Glutamatergic neuron (in vitro differentiated cells): Measurements from ENCODE around the gene RNF121. TPM values are rescaled to one million over a fixed set of nuclear protein-coding genes. Genes with fewer than 3 reads are reported as not detected.

ENCODE experiments used
- DNase-seq: peaks from one replicate; pipeline ENCODE4 v3.0.0; 2022
- H3K27ac Mint-ChIP-seq: one replicate; pipeline ENCODE4 v1.8.0; 2020; ENCODE audit warnings: mild to moderate bottlenecking, mixed read lengths, inconsistent platforms; ENCODE audit not compliant: unreplicated experiment
- H3K27me3 Mint-ChIP-seq: one replicate; pipeline ENCODE4 v1.8.0; 2020; ENCODE audit warnings: mild to moderate bottlenecking, moderate library complexity, mixed read lengths, inconsistent platforms; ENCODE audit not compliant: unreplicated experiment
- H3K36me3 Mint-ChIP-seq: one replicate; pipeline ENCODE4 v1.8.0; 2020; ENCODE audit warnings: mild to moderate bottlenecking, mixed read lengths, inconsistent platforms; ENCODE audit not compliant: unreplicated experiment
- H3K4me1 Mint-ChIP-seq: one replicate; pipeline ENCODE4 v1.8.0; 2020; ENCODE audit warnings: mild to moderate bottlenecking, low read depth, mixed read lengths, inconsistent platforms; ENCODE audit not compliant: unreplicated experiment
- H3K4me3 Mint-ChIP-seq: one replicate; pipeline ENCODE4 v1.8.0; 2020; ENCODE audit warnings: mild to moderate bottlenecking, mixed read lengths, inconsistent platforms; ENCODE audit not compliant: unreplicated experiment
- H3K9me3 Mint-ChIP-seq: one replicate; pipeline ENCODE4 v1.8.0; 2020; ENCODE audit warnings: mild to moderate bottlenecking, moderate library complexity, mixed read lengths, inconsistent platforms; ENCODE audit not compliant: unreplicated experiment
- CTCF ChIP-seq: fragments of 200-600 bp; sonication (generic); IDR thresholded peaks from one replicate; pipeline ENCODE4 v1.5.0; 2021; ENCODE audit not compliant: partially characterized antibody, unreplicated experiment
- total RNA-seq: library from RNA; stranded (reverse); fragmentation: NEBNext Ultra II Directional; extraction: Animal tissue kit (Norgen Biotek cat#: 25700); gene quantifications from one replicate; pipeline ENCODE4 v1.2.1, GENCODE V29; 2021; ENCODE audit not compliant: unreplicated experiment

Gene RNF121
- total RNA-seq, 1 donor from 2014 or later, result 40.4 TPM

GRCh38 chr11:71947498-71947897 is 18.7 kb downstream of the RNF121 start:
- no peaks in the 10 kb centered on the region for H3K9me3 Mint-ChIP-seq
- H3K27me3 Mint-ChIP-seq, result no peaks in the 10 kb centered on the region
- H3K4me3 Mint-ChIP-seq, result no peak overlapping the region
- DNase-seq, result no peak
- no peaks in the 10 kb centered on the region for H3K36me3 Mint-ChIP-seq
- no peak overlapping the region for H3K27ac Mint-ChIP-seq
- TF ChIP-seq CTCF, result no peak
- peaks cover 13% of the 10 kb centered on the region for H3K4me1 Mint-ChIP-seq

- no peaks in the 10 kb centered on the region for H3K36me3 Mint-ChIP-seq
- H3K27me3 Mint-ChIP-seq, result no peaks in the 10 kb centered on the region
- H3K9me3 Mint-ChIP-seq, result no peaks in the 10 kb centered on the region
- TF ChIP-seq CTCF, result no peak
- peaks cover 7% of the 10 kb centered on the region for H3K4me1 Mint-ChIP-seq
- no peak overlapping the region for H3K27ac Mint-ChIP-seq
- DNase-seq, result no peak
- no peak overlapping the region for H3K4me3 Mint-ChIP-seq
These were observed 19.6 kb downstream of the RNF121 start for GRCh38 chr11:71948314-71949027.

- no peaks in the 10 kb centered on the region for H3K9me3 Mint-ChIP-seq
- H3K4me3 Mint-ChIP-seq, result no peak overlapping the region
- peaks cover 4% of the 10 kb centered on the region for H3K4me1 Mint-ChIP-seq
- no peaks in the 10 kb centered on the region for H3K36me3 Mint-ChIP-seq
- TF ChIP-seq CTCF, result no peak
- no peaks in the 10 kb centered on the region for H3K27me3 Mint-ChIP-seq
- H3K27ac Mint-ChIP-seq, result no peak overlapping the region
- no peak for DNase-seq
These were observed 20.2 kb downstream of the RNF121 start for GRCh38 chr11:71949034-71949433.

- TF ChIP-seq CTCF, result no peak
These were observed 23.0 kb downstream of the RNF121 start for GRCh38 chr11:71951741-71952310.

GRCh38 chr11:71955898-71956456 is 27.1 kb downstream of the RNF121 start:
- no peaks in the 10 kb centered on the region for H3K27me3 Mint-ChIP-seq
- no peaks in the 10 kb centered on the region for H3K9me3 Mint-ChIP-seq
- H3K36me3 Mint-ChIP-seq, result no peaks in the 10 kb centered on the region
- TF ChIP-seq CTCF, result no peak
- H3K4me3 Mint-ChIP-seq, result no peak overlapping the region
- DNase-seq, result no peak
- no peaks in the 10 kb centered on the region for H3K4me1 Mint-ChIP-seq
- no peak overlapping the region for H3K27ac Mint-ChIP-seq

More at GRCh38 chr11:71951741-71952310, 23.0 kb downstream of the RNF121 start:
- Mint-ChIP-seq H3K9me3 (no peaks in the 10 kb centered on the region), H3K4me1 (no peaks in the 10 kb centered on the region), H3K36me3 (no peaks in the 10 kb centered on the region), H3K27ac (no peak overlapping the region), H3K4me3 (no peak overlapping the region), H3K27me3 (no peaks in the 10 kb centered on the region)
- no peak for DNase-seq
